Panc1 (cell line): ENCODE results near the gene NUAK2.

ENCODE experiments used
- CTCF ChIP-seq: fragments of 450-650 bp; IDR thresholded peaks from 2 replicates; pipeline ENCODE4 v1.5.1; 2017; ENCODE audit warnings: mild to moderate bottlenecking
- POLR2AphosphoS5 ChIP-seq: IDR thresholded peaks from 2 replicates; pipeline ENCODE4 v1.6.1; 2012; ENCODE audit warnings: mild to moderate bottlenecking, low read depth, low read length, moderate library complexity
- SIN3A ChIP-seq: IDR thresholded peaks from 2 replicates; pipeline ENCODE4 v1.6.1; 2012; ENCODE audit warnings: low read depth, mild to moderate bottlenecking, low read length, moderate library complexity, borderline replicate concordance; ENCODE audit not compliant: insufficient read depth

GRCh38 chr1:205256951-205257625 is 64.5 kb downstream of the NUAK2 start:
- TF ChIP-seq CTCF: no peak
- no peak for TF ChIP-seq POLR2AphosphoS5
- TF ChIP-seq SIN3A: no peak
